Frontal cortex (tissue), 4 donors: Measurements from ENCODE around the gene PXN. TPM values are rescaled to one million over a fixed set of nuclear protein-coding genes. Genes with fewer than 3 reads are reported as not detected.

ENCODE experiments used
- DNase-seq, 2 donors: peaks; one replicate each; pipeline ENCODE4 v3.0.0; 2012; ENCODE audit warnings: low spot score in 2 of 2
- FAIRE-seq: peaks from 2 replicates; lab custom pipeline; 2012; peaks lifted over from hg19 to GRCh38; lab: Jason Lieb, UNC
- total RNA-seq: library from RNA; depleted of rRNA; stranded (reverse); fragments of >200 nt; gene quantifications from one replicate; pipeline ENCODE4 v1.2.3, GENCODE V29; 2014
- donor health status: control.
- donor health status: control.
- donor health status: control.

The PXN gene
- 2.4 TPM for total RNA-seq

DNA sequence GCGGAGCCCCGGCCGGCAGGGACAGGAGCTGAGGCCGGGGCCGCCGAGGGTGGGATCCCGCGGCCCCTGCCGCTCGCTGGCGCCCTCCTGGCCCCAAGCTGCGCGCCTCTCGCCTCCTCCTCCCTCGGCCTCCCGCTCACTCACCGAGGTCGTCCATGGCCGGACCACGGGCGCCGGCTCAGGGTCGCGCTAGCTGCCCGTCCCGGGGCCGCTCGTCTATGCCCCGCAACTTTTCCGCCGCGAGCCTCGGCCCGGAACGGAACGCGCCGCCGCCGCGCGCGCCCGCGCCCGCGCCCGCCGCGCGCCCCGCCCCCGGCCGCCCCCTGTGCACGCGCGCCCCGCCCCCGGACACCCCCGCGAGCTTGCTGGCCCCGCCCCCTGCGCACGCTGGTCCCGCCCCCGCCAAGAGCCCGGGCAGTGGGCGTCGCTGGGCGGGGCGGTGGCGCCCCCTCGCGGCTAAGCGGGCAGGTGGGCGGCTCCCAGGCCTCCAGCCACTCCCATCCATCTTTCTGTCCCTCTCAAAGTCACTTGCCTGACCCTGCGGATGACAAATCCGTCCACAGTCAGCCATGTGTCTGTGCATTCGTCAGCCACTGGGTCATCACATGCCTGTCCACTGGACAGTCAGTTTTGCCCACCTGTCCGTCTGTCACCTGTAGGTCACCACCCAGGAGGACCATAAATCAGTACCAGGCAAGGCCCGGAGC, at the start of gene PXN:
Gene PXN, minus strand, starts transcription at position 258 of the 707 bp plus-strand sequence. Its CDS starts 101 bp downstream, at position 157.
- DNase-seq (peak; percentile 95 to 97), FAIRE-seq (no peak)

DNA sequence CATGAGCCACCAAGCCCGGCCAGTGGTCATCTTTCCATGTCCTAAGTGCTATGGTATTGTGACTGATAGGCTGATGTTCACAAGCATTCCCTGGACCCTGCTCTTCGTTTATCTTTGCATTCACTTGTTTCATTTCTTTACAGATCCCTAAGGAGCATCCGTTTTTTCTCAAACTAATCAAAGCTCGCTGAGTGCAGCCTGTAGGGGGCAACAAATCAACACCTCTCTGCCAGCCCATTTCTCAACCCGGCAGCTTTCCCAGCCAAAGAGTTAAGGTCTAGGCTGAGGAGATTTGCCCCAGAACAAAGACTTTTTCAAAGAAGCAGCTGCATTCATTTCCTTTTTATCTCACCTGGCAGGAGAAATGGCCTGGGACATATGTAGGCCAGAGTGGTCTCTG, 48.7 kb upstream of the PXN start:
- DNase-seq: no peak
- FAIRE-seq: no peak

DNA sequence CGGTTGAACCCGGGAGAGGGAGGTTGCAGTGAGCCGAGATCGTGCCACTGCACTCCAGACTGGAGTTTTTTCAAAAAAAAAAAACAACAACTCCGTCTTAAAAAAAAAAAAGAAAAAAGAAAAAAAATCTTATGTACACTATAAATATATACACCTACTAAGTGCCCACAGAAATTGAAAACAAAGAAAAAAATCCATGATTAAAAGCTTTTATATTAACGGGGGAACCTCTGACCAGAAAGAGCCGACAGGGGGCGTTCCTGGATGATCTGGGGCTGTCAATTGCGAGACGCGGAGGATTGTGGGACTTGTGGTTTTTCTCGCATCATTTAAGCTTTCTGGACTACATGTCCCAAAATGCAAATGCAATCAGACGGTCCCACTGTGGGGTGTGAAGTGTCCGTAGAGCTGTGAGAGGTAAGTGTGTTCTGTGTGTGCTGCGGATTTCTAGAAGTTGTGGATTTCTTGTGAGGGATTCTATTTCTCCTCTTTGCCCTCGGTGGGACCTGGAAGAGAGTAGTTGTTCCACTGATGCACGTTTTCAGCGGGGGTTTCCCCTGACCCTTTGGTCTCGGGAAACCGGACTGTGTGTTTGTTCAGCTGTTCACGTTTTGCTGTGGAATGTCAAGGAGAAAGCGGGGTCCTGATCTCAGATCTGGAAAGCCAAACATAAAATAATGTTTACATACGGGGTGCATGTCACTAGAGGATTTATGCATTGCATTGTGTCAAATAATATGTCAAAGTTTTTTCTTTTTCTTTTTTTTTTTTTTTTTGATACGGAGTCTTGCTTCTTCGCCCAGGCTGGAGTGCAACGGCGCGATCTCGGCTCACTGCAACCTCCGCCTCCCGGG, 36.7 kb upstream of the PXN start, which contains the start of gene SIRT4:
Gene SIRT4, plus strand, starts transcription at position 360 of the 854 bp plus-strand sequence. CDS start 1,241 bp downstream, outside the sequence.
- FAIRE-seq (peak; percentile 91), DNase-seq (peak; percentile 81 to 91)

DNA sequence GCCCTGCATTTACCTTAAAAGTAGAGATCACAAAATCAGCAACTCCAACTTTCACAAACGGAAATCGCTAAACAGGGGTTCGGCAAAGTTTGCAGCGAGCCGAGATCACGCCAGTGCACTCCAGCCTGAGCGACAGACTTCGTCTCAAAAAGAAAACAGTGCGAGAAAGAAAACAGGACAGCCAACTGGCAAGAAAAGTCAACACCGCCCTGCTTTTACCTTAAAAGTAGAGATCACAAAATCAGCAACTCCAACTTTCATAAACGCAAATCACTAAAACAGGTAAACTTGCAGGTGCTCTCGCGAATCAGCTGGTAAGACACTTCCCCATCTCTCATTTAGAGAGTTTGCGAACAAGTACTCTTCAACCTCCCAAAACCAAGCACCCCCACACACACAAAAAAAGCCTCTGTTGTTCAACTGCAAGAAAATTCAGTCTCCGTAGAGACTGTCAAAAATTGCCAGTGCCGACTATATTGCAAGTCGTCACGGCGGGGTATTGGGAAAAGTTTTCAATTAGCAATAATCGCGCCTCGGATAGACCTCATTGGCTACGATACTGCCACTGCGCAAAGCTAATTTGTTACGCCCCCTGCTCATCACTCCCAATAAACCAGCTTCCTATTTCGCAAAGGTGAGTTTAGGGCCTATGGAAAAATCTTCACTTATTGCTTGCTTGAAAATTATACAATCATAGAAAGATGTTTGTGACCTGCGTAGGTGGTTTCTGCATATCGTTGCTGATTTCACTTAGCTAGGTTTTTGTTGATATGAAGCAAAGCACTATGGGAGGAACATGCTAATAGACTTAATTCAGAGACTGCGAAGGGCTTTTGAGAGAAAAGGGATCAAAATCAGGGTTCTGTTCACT, 27.4 kb upstream of the PXN start, which contains the start of gene RNU4-1:
Gene RNU4-1, minus strand, starts transcription at position 577 of the 871 bp plus-strand sequence.
- FAIRE-seq (no peak), DNase-seq (peak in 1 of 2 donors; percentile 35)

DNA sequence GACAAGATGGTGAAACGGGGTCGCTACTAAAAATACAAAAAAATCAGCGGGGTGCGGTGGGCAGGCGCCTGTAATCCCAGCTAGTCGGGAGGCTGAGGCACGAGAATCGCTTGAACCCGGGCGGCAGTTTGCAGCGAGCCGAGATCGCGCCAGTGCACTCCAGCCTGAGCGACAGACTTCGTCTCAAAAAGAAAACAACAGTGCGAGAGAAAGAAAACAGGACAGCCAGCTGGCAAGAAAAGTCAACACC, 26.8 kb upstream of the PXN start:
- DNase-seq: no peak
- FAIRE-seq: no peak

DNA sequence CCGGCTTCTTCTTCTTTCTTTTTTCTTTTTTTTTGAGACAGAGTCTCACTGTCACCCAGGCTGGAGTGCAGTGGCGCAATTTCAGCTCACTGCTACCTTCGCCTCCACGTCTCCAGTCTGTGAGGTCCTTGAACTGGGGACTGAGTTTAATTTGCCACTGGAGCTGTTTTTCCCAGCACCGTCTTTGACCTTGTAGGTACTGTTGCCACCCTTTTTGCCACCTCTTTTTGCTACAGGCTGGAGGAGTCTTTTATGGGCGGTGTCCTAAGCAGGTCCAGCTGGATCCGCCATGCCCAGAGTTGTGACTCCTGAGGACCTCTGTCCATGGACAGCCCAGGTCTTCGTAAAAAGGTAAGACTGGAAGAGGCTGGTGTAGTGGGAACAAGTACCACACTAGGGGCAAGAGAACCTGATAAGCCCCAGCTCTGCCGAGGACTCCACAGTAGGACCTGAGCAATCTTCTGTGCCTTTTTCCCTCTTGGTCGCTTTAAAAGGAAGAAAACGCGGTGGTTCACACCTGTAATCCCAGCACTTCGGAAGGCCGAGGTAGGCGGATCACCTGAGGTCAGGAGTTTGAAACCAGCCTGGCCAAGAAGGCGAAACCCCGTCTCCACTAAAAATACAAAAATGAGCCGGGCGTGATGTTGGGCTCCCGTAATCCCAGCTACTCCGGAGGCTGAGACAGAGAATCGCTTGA, 25.2 kb upstream of the PXN start:
- FAIRE-seq (no peak), DNase-seq (no peak)

DNA sequence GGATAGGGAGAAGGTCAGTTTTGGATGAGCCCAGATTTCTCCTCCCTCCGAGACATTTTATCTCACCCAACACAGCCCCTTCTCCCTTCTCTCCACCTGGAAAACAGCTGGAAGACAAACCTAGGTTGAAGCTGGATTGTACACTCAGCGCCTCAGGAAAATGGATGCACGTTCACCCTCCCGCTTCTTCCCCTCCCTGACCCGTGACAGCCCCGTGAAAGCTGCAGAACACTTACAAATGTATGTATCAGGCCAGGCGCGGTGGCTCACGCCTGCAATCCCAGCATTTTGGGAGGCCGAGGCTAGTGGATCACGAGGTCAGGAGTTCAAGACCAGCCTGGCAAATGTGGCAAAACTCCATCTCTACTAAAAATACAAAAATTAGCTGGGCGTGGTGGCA, 22.0 kb upstream of the PXN start:
- no peak for DNase-seq
- no peak for FAIRE-seq

DNA sequence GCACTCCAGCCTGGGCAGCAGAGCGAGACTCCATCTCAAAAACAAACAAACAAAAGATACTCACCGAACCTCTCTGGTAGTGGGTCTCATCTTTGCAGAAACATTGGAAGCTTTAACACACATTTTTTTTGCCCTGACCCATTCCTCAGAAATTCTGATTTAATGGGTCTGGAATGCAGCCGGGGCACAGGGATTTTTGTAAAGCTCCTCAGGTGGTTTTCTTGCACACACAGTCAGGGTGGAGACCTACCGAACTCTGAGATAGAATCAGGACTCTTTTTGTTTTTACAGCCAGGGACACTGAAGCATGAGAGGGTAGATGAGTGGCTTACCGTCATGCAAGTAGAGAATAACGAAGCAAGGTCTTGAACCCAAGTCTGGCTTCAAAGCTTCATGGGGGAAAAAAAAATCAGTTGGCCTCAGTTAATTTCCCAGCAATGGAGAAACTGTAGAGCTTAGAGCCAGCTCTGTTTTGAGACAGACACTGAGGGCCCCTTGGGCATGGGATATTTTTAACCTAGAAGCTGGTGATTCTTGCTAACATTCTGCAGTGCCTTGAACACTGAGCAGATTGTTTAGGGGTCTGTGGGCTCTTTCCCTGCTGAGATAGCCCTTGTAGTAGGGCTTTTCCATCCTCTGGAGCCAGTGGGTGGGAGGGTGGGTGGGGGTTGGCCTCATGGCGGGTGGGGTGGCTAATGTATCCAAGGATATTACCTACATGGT, 21.4 kb upstream of the PXN start:
- FAIRE-seq: no peak
- no peak for DNase-seq

DNA sequence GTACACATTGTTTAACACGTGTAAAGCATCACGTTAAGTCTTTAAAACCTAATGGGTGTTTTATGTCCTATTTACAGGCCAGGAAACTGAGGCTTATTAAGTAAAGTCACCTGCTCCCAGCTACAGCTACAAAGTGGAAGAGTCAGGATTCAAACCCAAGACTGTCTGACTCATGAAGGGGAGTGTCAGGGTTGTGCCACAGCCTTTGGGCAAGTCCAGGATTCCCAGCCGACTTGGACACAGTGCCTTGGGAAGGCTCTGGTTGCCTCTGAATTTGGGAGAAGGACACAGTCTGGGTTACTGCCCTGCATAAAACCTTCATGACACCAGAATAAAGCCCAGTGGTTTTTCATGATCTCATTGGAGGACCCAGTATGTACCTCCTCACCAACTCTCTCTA, 18.9 kb upstream of the PXN start:
- DNase-seq: no peak
- no peak for FAIRE-seq

DNA sequence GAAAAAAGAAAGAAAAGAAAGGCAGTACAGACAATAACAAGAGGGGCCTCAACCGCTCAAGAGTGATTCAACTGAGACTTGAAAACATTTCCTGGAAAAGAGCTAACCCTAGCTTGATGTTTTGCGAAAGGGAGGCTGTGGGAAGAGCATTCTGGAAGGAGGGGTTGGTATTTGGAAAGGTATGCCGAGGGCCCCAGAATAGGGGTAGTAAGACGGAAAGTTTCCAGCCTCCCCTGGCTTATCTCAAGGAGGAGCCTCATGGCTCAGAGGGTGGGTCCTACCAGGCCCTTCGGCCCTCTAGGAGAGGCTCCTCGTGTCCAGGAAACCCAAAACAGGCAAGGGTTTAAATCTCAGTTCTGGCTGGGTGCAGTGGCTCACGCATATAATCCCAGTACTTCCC, 17.8 kb upstream of the PXN start:
- DNase-seq: no peak
- no peak for FAIRE-seq

DNA sequence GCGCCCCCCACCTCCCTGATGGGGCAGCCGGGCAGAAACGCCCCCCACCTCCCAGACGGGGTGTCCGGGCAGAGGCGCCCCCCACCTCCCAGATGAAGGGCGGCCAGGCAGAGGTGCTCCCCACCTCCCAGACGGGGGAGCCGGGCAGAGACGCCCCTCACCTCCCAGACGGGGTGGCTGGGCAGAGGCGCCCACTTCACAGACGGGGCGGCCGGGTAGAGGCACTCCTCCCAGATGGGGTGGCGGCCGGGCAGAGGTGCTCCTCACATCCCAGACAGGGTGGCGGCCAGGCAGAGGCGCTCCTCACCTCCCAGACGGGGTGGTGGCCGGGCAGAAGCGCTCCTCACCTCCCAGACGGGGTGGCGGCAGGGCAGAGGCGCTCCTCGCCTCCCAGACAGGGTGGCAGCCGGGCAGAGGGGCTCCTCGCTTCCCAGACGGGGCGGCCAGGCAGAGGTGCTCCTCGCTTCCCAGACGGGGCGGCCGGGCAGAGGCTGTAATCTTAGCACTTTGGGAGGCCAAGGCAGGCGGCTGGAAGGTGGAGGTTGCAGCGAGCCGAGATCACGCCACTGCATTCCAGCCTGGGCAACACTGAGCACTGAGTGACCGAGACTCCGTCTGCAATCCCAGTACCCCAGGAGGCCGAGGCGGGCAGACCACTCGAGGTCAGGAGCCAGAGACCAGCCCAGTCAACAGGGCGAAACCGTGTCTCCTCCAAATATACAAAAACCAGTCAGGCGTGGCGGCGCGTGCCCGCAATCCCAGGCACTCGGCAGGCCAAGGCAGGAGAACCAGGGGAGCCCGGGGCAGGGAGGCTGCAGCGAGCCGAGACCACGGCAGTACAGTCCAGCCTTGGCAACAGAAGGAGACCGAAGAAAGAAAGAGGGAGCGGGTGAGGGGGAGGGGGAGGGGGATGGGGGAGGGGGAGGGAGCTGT, 12.9 kb upstream of the PXN start:
- FAIRE-seq (no peak), DNase-seq (no peak)

DNA sequence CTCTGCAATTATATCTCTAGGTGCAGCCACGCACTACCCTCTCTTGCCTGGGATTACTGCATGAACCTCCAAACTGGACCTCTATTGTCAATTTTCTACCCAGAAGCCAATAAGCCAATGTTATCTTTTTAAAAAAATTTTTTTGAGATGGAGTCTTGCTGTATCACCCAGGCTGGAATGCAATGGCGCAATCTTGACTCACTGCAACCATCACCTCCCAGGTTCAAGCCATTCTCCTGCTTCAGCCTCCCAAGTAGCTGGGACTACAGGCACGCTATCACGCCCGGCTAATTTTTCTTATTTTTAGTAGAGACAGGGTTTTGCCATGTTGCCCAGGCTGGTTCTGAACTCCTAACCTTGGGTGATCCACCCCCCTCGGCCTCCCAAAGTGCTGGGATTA, 11.2 kb upstream of the PXN start:
- FAIRE-seq (no peak), DNase-seq (no peak)

DNA sequence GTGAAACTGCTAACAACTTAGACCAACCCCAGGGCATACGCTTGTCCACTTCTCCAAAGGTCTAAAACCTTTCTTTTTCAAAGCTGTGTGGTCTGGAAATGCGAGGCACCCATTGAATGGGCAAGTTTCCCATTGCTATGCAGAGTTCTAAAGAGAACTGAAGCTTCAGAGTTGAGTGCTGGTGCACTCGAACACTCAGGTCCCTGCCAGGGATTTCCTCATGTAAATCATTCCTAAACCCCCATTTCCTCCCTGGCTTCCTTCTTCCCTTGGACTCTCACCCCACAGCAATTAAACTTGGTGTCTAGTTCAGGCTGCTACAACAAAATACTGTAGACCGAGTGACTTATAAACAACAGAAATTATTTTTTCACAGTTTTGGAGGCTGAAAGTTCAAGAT, 2.2 kb upstream of the PXN start:
- DNase-seq (no peak), FAIRE-seq (no peak)

DNA sequence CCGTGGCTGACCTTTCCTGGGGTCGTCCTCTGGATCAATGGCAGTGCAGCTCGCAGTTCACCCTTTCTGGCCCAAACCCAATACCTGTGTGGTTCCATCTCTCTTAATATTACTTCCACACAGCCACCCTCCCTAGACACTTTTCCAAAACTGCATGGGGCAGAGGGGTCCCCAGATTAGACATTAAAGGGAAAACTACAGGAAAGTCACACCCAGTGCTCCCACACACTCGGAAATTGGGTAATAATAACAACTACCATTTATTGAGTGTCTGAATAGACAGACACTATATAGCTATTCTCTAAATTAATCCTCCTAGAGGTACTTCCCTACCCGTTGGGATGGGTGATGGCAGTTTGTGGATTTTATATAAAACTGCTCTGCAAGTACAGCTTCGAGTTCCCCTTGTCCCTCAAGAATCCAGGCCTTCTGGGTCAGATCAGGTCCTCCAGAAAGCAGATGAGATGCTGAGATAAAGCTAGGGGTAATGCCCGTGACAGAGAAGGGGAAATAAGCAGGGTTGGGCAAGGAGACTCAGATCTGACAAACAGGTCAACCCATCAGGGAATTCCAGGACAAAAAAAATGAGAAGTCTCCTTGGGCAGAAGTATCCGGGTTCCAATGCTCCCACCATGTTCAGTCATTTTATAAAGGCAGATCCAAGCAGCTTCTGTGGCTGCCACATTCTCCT, 795 bp upstream of the PXN start:
- FAIRE-seq (no peak), DNase-seq (no peak)

DNA sequence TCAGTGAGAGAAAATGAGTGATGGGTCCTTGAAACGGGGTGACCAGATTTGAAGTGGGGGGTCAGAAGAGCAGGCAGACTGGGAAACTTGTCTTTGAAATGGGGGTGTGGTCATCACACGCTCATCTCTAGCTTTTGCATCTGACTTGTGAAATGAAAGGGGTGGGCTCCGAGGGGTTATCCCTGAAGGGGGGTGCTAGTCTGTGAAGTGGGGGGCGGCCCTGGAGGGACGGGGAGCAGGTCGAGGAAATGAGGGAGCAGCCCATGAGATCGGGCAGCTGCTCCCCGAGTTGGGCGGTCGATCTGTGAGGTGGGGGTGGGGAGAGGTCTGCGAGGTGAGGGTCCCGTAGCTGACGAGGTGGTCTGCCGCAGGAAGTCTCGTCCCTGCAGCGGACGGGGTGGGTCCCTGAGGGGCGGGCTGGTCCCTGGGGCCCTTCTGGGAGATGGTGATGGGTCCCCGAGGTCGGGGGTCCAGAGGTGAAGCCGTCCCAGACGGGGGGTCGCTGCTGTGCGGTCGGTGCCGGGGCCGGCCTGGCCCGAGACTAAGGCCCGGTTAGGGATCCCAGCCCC, 542 bp downstream of the PXN start:
- FAIRE-seq (no peak), DNase-seq (no peak)

DNA sequence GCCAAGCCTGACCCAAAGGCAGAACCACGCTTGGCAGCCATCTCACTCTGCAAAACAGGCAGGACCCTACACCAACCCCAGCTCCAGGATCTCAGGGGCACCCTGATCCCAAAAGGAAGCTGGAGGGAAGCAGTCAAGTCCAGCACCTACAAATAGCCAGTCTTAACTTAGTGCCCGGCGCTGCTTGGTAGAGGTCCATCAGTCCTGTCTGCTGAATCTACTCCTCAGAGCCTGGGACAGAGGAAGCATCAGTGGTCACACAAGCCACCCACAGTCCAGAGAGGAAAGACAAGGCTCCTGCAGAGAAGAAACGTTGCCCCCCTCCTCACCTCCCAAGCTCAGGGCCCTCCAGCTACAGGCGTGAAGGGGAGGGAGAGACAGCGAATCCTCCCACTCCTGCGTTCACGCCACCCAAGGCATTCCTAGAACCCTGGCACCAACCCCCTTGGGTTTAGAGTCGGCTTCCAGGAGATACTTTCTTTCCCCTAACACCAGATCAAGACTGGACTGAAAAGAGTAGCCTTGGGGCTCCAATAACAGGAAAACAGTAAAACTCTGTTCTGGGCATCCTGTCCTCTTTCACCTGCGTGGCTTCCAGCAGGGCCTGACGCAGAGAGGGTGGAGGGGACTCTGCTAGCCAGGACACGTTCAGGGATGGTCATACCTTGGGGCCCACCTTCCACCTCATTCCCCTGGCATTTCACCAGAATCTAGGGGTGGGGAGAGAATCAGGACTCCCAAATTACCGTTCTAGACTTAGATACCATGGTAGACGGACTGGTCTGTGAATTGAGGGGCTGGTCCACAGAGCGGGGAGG, 1.2 kb downstream of the PXN start:
- FAIRE-seq (no peak), DNase-seq (no peak)

DNA sequence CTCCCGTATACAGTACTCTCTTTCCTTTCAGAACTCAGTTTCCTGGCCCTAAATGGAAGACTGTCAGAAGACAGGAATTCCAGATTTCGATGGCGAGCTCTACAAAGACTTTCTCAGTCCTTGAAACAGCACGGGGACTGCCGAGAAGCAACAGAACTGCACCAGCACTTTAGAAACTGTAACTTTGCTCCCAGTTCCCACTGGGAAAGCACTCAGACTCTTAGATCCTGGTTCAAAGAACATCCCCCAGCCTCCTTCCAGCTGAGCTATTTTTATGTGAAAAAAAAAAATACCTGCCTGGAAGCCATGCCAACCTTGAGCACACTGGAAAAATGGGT, 1.8 kb downstream of the PXN start:
- DNase-seq: no peak
- no peak for FAIRE-seq
